Smooth muscle cell of the brain vasculature (primary cell): Measurements from ENCODE around the gene LEO1.

Experiments
- DNase-seq: peaks from one replicate; pipeline ENCODE4 v3.0.0-alpha.2; 2012; ENCODE audit warnings: low read depth, low spot score

LEO1 gene

DNA sequence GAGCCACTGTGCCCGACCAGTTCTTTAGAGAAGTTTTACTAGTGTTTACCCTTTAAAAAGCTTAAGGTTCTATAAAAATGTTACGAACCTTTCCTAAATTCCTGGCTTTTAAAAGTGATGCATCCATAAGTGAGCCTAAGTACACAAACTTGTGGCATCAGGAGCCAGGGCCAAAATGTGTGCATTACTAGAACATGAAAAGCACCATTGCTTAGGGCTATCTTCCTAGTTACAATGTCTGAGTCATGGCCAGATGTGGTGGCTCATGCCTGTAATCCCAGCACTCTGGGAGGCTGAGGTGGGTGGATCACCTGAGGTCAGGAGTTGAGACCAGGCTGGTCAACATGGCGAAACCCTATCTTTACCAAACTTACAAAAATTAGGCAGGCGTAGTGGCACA lies 39.9 kb downstream of the LEO1 start:
- DNase-seq = no peak

DNA sequence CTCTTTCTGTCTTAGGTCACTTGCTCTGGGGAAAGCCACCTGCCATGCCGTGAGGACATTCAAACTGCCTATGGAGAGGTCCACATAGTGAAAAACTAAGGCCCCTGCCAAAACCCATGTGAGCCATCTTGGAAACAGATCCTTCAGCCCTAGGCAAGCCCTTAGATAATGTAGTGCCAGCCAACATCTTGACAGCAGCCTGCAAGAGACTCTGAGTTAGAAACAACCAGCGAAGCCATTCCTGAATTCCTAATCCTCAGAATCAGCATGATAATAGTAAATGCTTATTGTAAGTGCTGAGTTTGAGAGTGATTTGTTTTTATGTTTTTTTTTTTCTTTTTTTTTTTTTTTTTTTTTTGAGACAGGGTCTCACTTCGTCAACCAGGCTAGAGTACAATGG lies 40.6 kb downstream of the LEO1 start:
- no peak for DNase-seq

DNA sequence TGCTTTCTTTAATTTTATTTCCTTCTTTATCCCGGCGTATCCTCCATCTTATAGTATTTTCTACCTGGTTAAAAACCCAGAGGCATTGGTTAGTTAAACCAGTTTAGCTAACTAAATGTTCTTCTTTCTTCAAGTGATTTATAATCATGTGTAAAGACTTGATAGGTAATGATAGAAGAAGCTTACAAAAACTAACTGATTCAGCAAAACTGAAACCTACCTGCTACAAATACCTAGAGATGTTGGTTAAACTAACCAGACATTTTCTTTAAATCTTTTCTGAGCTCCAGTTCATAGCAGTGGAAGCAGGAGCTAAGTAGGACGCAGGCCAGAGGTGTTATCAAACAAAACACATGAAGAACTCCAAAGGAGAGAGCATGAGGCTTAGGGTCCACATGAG lies 44.8 kb downstream of the LEO1 start:
- DNase-seq = no peak

DNA sequence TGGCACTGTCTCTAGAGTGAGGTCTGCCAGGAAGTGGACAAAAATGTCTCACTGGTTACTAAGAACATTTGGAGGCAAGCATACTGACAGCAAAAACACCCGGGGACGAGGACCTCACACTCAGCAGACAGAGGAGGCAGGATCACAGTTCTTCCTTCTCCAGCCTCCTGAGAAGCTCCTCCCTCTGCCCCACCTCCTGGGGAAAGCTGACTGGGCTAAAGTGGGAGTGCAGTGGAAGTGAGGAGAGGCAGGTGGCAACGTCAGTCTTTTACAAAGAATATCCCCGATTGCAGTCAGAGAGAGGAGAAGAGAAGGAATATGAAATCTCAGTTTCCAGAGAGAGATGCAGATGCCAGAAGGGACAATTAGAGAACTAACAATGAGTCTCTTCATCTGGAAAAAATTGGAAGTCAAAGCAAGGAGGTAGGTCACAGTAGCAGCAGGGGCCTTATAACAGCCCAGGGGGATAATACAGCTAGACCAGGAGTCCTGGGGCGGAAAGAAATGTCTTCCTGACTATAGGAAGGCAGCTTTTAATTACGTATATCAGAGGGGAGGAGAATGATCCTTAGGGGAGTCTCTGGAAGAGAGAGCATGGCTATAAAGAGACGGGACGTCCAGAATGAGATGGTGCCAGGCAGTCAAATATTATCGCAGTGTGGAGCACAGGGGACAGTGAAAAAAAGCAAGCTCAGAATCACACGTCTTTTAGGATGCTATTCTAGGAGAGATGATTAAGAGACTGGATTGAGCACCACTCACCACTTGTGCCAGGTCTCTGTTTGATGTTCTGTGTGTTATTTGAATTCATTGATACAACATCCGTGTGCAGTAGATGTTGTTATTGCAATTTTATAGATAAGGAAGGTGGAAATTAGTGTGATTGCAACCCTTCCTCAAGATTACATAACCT lies 47.2 kb downstream of the LEO1 start:
- DNase-seq = no peak

DNA sequence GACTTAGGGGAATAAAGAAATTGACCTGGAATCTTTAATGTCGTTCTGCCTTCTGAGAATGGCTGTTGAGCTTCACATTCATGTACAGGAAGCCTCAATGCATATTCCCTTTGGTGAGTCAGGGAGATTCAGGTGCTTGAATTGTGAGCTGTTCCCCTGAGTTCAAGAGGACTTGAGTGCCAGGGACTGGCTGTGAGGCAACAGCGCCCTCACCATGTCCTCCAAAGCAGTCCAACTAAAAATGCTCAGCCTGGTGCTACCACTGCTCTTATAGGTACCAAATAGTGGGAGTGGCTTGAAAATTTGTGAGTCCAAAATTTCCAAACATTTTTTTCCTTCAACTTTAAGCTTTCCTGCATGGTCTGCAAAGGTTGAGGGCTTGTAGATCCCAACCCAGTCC lies 54.1 kb downstream of the LEO1 start:
- DNase-seq = no peak

DNA sequence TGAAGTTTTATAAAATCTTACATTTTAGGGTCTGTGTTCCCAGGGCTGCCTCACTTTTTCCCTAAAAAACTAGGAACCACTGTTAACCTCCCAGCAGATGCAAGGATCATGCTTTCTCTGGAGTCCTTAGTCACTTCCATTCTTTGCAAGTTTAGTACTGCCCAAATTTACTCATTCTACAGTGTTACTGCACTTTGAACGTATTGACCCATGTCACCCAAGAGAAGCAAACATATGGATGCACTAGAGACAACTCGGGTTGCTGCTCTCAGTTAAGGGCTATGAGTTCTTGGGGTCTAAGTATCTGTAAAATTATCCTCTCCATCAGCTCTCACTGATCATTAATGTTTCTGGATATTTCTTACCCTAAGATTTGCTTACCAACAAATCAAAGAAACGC lies 59.0 kb downstream of the LEO1 start:
- DNase-seq = no peak

GRCh38 chr15:51909584-51909983 lies 62.0 kb downstream of the LEO1 start:
- no peak for DNase-seq

GRCh38 chr15:51908316-51908715 lies 63.3 kb downstream of the LEO1 start:
- no peak for DNase-seq

GRCh38 chr15:51907136-51907862 lies 64.3 kb downstream of the LEO1 start:
- DNase-seq = no peak

GRCh38 chr15:51904931-51905330 lies 66.6 kb downstream of the LEO1 start:
- DNase-seq = no peak

- DNase-seq = no peak
Observed at GRCh38 chr15:51904421-51904820, 67.2 kb downstream of the LEO1 start.

DNA sequence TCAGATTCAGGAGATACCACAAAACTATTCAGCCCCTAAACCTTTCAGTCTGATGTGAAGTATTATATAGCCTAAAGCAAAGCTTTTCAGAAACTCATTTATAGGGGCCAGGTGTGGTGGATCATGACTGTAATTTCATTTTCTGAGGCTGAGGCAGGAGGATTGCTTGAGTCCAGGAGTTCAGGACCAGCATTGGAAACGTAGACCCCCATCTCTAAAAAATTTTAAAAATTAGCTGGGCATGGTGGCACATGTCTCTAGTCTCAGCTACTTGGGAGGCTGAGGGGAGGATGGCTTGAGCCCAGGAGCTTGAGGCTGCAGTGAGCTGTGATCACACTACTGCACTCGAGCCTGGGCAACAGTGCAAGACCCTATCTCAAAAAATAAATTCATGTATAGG lies 82.1 kb downstream of the LEO1 start:
- DNase-seq = no peak

GRCh38 chr15:51888593-51889195 lies 82.9 kb downstream of the LEO1 start:
- no peak for DNase-seq
